ENCODE measurements around the gene NAA40. TPM values are rescaled to one million over a fixed set of nuclear protein-coding genes. Genes with fewer than 3 reads are reported as not detected.
A peak's percentile ranks its signal among the peaks of the same experiment; 100 is the strongest.

The NAA40 gene
- total RNA-seq, 1 donor: 16.4 TPM

DNA sequence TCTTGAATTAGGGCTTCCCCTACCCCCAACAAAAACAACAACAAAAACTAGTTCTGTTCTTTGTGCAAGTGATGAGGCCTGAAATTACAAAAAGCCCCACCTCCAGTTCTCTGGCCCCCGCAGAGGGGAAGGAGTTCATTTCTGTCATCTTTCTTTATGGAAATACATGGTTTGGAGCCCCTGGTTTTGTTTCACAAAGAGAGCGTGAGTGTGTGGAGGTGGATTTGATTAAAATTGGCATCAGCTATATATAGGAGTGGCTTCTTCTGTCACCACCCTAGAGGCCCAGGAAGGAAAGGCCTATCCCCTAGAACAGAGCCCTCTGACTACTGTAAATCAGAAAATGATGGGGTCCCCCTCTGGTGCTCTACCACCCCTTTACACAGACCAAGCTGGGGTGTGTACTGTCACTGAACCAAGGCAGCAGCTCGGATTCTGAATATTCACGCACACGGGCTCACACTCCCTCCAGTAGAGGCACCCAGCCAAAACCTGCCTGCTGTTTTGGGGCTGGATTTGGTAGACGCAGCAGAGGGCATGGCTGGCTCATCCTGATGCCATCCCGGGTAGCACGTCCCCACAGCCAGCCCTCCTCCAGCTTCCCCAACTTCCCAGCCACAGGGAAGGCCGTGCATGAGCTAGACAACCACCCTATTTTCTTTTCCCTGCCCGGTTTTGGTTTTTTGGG is 41.2 kb upstream of the NAA40 start:
- no peak for DNase-seq (ENCODE audit: low read depth)
- no peak overlapping the region for H3K4me3 ChIP-seq (ENCODE audit: low read depth, low read length)
- TF ChIP-seq, protein P1, sequence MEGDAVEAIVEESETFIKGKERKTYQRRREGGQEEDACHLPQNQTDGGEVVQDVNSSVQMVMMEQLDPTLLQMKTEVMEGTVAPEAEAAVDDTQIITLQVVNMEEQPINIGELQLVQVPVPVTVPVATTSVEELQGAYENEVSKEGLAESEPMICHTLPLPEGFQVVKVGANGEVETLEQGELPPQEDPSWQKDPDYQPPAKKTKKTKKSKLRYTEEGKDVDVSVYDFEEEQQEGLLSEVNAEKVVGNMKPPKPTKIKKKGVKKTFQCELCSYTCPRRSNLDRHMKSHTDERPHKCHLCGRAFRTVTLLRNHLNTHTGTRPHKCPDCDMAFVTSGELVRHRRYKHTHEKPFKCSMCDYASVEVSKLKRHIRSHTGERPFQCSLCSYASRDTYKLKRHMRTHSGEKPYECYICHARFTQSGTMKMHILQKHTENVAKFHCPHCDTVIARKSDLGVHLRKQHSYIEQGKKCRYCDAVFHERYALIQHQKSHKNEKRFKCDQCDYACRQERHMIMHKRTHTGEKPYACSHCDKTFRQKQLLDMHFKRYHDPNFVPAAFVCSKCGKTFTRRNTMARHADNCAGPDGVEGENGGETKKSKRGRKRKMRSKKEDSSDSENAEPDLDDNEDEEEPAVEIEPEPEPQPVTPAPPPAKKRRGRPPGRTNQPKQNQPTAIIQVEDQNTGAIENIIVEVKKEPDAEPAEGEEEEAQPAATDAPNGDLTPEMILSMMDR (IDR thresholded peaks at IDR 0.05; ENCODE audit: insufficient read depth, low read depth, low read length): no peak

DNA sequence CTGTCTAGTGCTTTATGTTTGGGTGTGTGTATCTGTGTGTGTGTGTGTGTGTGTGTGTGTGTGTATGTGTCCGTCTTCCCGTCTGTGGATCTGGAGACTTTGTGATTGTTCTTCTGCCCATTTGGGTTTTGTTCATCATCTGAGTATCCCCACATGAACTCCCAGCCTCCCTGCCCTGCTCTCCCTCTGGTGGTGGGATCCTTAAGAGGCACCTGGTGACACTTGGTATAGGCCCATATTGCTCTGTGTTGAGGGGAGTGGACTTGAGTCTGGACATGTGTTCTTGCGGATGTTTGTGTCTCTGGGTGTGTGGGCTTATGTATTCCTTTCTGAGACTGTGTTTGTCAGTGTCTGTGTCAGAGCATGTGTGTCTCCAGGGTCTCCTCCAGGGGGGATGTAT is 37.1 kb upstream of the NAA40 start:
- TF ChIP-seq, protein P1 (IDR thresholded peaks at IDR 0.05; ENCODE audit: insufficient read depth, low read depth, low read length): peak; percentile 62
- DNase-seq (ENCODE audit: low read depth): peak; percentile 44
- no peak overlapping the region for H3K4me3 ChIP-seq (ENCODE audit: low read depth, low read length)

DNA sequence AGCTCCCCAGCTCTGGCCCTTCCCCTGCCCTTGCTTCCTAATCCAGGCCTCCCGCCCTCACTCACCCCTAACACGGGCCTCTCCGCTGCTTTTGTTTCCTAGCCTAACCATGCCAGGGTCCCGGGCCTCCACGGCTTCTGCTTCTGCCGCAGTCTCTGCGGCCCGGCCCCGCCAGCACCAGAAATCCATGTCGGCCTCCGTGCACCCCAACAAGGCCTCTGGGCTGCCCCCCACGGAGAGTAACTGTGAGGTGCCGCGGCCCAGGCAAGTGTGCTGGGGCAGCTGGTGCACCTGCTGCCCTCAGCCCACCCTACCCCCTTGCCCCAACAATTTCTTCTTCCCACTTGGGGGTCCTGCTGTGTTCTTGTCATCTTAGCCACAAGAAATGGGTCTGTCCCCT is 34.9 kb upstream of the NAA40 start:
- DNase-seq (ENCODE audit: low read depth): no peak
- TF ChIP-seq, protein P1 (IDR thresholded peaks at IDR 0.05; ENCODE audit: insufficient read depth, low read depth, low read length): no peak
- H3K4me3 ChIP-seq (ENCODE audit: low read depth, low read length): no peak overlapping the region

DNA sequence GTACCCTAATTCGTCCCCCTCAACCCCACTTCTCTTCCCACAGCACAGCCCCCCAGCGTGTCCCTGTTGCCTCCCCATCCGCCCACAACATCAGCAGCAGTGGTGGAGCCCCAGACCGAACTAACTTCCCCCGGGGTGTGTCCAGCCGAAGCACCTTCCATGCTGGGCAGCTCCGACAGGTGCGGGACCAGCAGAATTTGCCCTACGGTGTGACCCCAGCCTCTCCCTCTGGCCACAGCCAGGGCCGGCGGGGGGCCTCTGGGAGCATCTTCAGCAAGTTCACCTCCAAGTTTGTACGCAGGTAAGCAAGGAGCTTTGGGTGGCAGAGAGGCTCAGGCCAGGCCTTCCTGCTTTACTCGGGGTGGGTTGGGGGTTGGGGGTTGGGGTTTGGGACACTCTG is 34.1 kb upstream of the NAA40 start:
- no peak for DNase-seq (ENCODE audit: low read depth)
- no peak overlapping the region for H3K4me3 ChIP-seq (ENCODE audit: low read depth, low read length)
- TF ChIP-seq, protein P1 (IDR thresholded peaks at IDR 0.05; ENCODE audit: insufficient read depth, low read depth, low read length): no peak

DNA sequence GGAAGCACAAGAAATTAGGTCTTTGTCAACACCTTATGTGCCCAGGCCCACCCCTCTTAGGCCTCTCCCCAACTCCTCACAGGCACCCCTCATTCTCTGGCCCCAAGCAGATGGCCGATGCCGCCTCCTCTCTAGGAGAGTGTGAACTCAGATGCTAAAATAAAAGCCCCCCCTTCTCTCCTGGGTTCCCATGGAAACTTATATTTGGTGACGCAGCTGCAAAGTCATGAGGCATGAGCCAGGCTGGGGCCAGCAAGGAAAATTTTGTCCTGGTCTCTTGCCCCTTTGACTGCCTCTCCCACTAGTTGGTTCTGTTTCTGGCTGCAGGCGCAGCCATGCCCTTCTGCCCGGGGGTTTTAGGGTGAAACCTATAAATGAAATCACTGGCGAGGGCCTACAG is 33.6 kb upstream of the NAA40 start:
- no peak for DNase-seq (ENCODE audit: low read depth)

DNA sequence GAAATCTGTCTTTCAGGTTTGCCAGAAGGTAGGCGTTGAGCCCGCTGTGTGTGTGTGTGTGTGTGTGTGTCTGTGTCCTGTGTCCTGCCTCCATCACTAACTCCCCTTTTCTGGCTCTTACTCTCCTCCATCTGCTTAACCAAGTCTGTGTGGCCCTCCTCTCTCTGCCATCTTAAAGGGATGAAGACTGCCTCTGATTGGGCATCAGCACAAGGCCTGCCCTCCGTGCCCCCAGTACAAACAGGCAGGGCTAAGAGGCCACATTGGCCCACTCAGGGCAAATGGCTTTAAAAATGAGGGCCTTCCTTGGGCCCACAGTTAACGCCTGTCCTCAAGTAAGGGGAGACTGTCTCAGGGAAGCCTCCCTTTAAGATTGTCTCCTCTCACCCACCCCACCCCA is 32.7 kb upstream of the NAA40 start:
- TF ChIP-seq, protein P1 (IDR thresholded peaks at IDR 0.05; ENCODE audit: insufficient read depth, low read depth, low read length): no peak
- no peak overlapping the region for H3K4me3 ChIP-seq (ENCODE audit: low read depth, low read length)
- no peak for DNase-seq (ENCODE audit: low read depth)

More for the DNA sequence above, 33.6 kb upstream of the NAA40 start:
- H3K4me3 ChIP-seq (ENCODE audit: low read depth, low read length): no peak overlapping the region
- TF ChIP-seq, protein P1 (IDR thresholded peaks at IDR 0.05; ENCODE audit: insufficient read depth, low read depth, low read length): no peak

DNA sequence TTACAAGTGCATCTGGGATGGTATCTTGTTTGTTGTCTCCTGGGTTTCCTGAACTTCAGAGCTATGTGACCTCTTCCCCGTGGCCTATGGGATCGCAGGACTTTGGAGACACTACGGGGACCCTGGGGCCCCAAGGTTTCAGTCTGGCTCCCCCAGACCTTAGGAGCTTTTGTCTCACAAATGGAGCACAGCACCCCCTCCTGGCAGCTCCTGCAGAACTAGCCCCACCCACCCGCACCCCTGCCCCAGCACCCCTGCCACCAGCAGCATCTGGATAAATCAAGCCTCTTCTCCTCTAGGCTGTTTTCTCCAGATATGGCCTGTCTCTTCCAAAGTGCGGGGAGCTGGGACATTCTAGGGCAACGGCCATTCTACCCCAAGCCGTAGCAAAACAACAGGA is 32.2 kb upstream of the NAA40 start:
- no peak overlapping the region for H3K4me3 ChIP-seq (ENCODE audit: low read depth, low read length)
- DNase-seq (ENCODE audit: low read depth): peak; percentile 30
- TF ChIP-seq, protein P1 (IDR thresholded peaks at IDR 0.05; ENCODE audit: insufficient read depth, low read depth, low read length): no peak
